GM12878 (cell line): Measurements from ENCODE around the gene AUNIP. TPM values are rescaled to one million over a fixed set of nuclear protein-coding genes. Genes with fewer than 3 reads are reported as not detected.
A peak's percentile ranks its signal among the peaks of the same experiment; 100 is the strongest.

Experiments used
- ATAC-seq: fragments of 200-7000 bp; cut with Tn5 transposase; 3 replicates; pipeline ENCODE4 v1.9.1; 2020; ENCODE audit warnings: mild to moderate bottlenecking, moderate library complexity
- BruUV-seq: library from RNA; stranded (reverse); fragments of 400-500 nt; replicated peaks from 2 replicates; lab custom pipeline; 2021; lab: Mats Ljungman, UMichigan
- CTCF ChIA-PET: fragments of 300-600 bp; sonication (Branson Sonifier 250); formaldehyde crosslinking; extraction: SDS; loops from one replicate; lab custom pipeline; 2021; ENCODE audit warnings: inconsistent platforms; lab: Yijun Ruan, JAX
- POLR2A ChIA-PET: fragments of 350-600 bp; formaldehyde crosslinking; extraction: SDS; loops from one replicate; lab custom pipeline; 2021; ENCODE audit warnings: inconsistent platforms; lab: Charles Lee
- RAD21 ChIA-PET: fragments of 300-600 bp; sonication (Branson Sonifier 250); formaldehyde crosslinking; loops from one replicate; lab custom pipeline; 2023; ENCODE audit warnings: antibody characterized with exemption; ENCODE audit not compliant: unreplicated experiment; lab: Charles Lee
- SMC1A ChIA-PET: fragments of 300-600 bp; sonication (Branson Sonifier 250); formaldehyde crosslinking; loops from one replicate; lab custom pipeline; 2023; ENCODE audit not compliant: unreplicated experiment, uncharacterized antibody; lab: Charles Lee
- DNase-seq: peaks from one replicate; pipeline ENCODE4 v3.0.0-alpha.2; 2011; ENCODE audit warnings: low read depth, low spot score
- FAIRE-seq: peaks from 3 replicates; lab custom pipeline; 2011; peaks lifted over from hg19 to GRCh38; lab: Jason Lieb, UNC
- H2AFZ ChIP-seq: 2 replicates; pipeline ENCODE4 v1.6.0; 2011; ENCODE audit warnings: low read depth, low read length, control low read depth; ENCODE audit not compliant: control insufficient read depth
- H3K27ac ChIP-seq: 2 replicates; pipeline ENCODE4 v1.5.1; 2011; ENCODE audit warnings: control low read depth; ENCODE audit not compliant: control insufficient read depth, insufficient read depth
- H3K27me3 ChIP-seq, 2 experiments: replicated peaks in 1 of 2; 2 replicates each; pipeline versions ENCODE4 v1.6.0 to v1.6.1; 2011; ENCODE audit warnings: low read length in 1 of 2; ENCODE audit not compliant: control insufficient read depth in 2 of 2, insufficient read depth in 2 of 2
- H3K36me3 ChIP-seq, 2 experiments: 2 replicates each; pipeline ENCODE4 v1.5.1; 2011; ENCODE audit warnings: low read length in 1 of 2; ENCODE audit not compliant: control insufficient read depth in 2 of 2, insufficient read depth in 2 of 2
- H3K4me1 ChIP-seq: 2 replicates; pipeline ENCODE4 v1.6.1; 2011; ENCODE audit warnings: mild to moderate bottlenecking, low read length, moderate library complexity, mixed read lengths; ENCODE audit not compliant: control insufficient read depth, insufficient read depth
- H3K4me2 ChIP-seq: 2 replicates; pipeline ENCODE4 v1.6.0; 2011; ENCODE audit warnings: control low read depth; ENCODE audit not compliant: control insufficient read depth, insufficient read depth
- H3K4me3 ChIP-seq: fragments of 200-600 bp; sonication (generic); 2 replicates; pipeline ENCODE4 v1.5.1; 2016
- H3K79me2 ChIP-seq: 2 replicates; pipeline ENCODE4 v1.6.0; 2011; ENCODE audit warnings: low read length; ENCODE audit not compliant: control insufficient read depth, insufficient read depth
- H3K9ac ChIP-seq: 2 replicates; pipeline ENCODE4 v1.8.0; 2011; ENCODE audit warnings: low read length, control low read depth, mixed read lengths; ENCODE audit not compliant: control insufficient read depth, insufficient read depth
- H3K9me3 ChIP-seq: replicated peaks from 3 replicates; pipeline ENCODE4 v1.5.1; 2011; ENCODE audit warnings: mild to moderate bottlenecking, low read length; ENCODE audit not compliant: control insufficient read depth, insufficient read depth
- H4K20me1 ChIP-seq: 2 replicates; pipeline ENCODE4 v1.6.0; 2011; ENCODE audit not compliant: control insufficient read depth, insufficient read depth
- BHLHE40 ChIP-seq, 2 experiments: fragments of 450-650 bp in 1 of 2; IDR thresholded peaks; 2 replicates each; pipeline ENCODE4 v1.6.1; 2011 to 2017; ENCODE audit warnings: low read depth in 2 of 2, borderline replicate concordance in 1 of 2, improper control_type of control experiment in 1 of 2, low read length in 1 of 2, mild to moderate bottlenecking in 1 of 2
- CREB1 ChIP-seq: IDR thresholded peaks from 2 replicates; pipeline ENCODE4 v1.6.1; 2012; ENCODE audit warnings: low read depth, mild to moderate bottlenecking, inconsistent platforms
- ETV6 ChIP-seq, 2 experiments: fragments of 450-650 bp in 1 of 2; IDR thresholded peaks in 1 of 2; conservative IDR thresholded peaks in 1 of 2; 2 replicates each; pipeline ENCODE4 v1.6.1; 2014; ENCODE audit warnings: antibody characterized with exemption in 1 of 2, borderline replicate concordance in 1 of 2, low read depth in 1 of 2, mild to moderate bottlenecking in 1 of 2, moderate library complexity in 1 of 2
- MEF2A ChIP-seq: IDR thresholded peaks from 2 replicates; pipeline ENCODE4 v1.6.1; 2011; ENCODE audit warnings: low read depth, mild to moderate bottlenecking, low read length, moderate library complexity; ENCODE audit not compliant: insufficient read depth
- NFYA ChIP-seq: IDR thresholded peaks from 2 replicates; pipeline ENCODE4 v1.6.1; 2011; ENCODE audit warnings: low read depth, mild to moderate bottlenecking, low read length, improper control_type of control experiment, borderline replicate concordance
- SMARCA5 ChIP-seq: fragments of 450-650 bp; IDR thresholded peaks from 2 replicates; pipeline ENCODE4 v1.6.1; 2017; ENCODE audit warnings: mild to moderate bottlenecking
- ZNF24 ChIP-seq: fragments of 450-650 bp; IDR thresholded peaks from 2 replicates; pipeline ENCODE4 v1.6.1; 2017; ENCODE audit warnings: antibody characterized with exemption, mild to moderate bottlenecking
- WGBS: methylation state at CpG from one replicate; pipeline ENCODE4 v1.1.6; 2016; ENCODE audit warnings: low lambda C conversion rate; ENCODE audit not compliant: insufficient replicate concordance, insufficient coverage; ENCODE audit errors: missing lambda C conversion rate; 5-methylcytosine and 5-hydroxymethylcytosine counted together
- in situ Hi-C: fragments of 300-500 bp; cut with MboI; formaldehyde crosslinking; loops from 9 replicates; pipeline ENCODE4 v1.14.3; 2018; ENCODE audit warnings: mixed read lengths
- intact Hi-C: fragments of 100-400 bp; cut with micrococcal nuclease; formaldehyde crosslinking; loops from one replicate; pipeline ENCODE4 v1.14.2; 2022; ENCODE audit not compliant: unreplicated experiment
- polyA plus RNA-seq, 11 experiments: library from polyadenylated mRNA; depleted of rRNA in 4 of 11; unstranded in 6 of 11; stranded (reverse) in 5 of 11; fragments of >200 nt; fragmentation: Nextera tagmentation in 4 of 11; fragmentation: Illumina TruSeq in 1 of 11; extraction: Ambion mirVana in 4 of 11; extraction: Trizol in 1 of 11; gene quantifications; 1 replicate in 1 of 11; 2 replicates in 10 of 11; pipeline versions ENCODE4 v1.2.1 to v1.2.3, GENCODE V29; 2011 to 2016; ENCODE audit warnings: inconsistent platforms in 2 of 11, missing spikeins in 2 of 11, low read depth in 1 of 11
- total RNA-seq, 4 experiments: library from RNA; depleted of rRNA in 3 of 4; stranded (reverse); fragments of >200 nt in 3 of 4; fragmentation: Illumina TruSeq in 1 of 4; extraction: Trizol in 1 of 4; gene quantifications; 2 replicates each; pipeline versions ENCODE4 v1.2.1 to v1.2.3, GENCODE V29; 2013 to 2021
- TF ChIP-seq, protein P1 (sequence below): IDR thresholded peaks from 2 replicates; pipeline ENCODE4 v1.6.1; 2011; ENCODE audit warnings: borderline replicate concordance, low read depth, mild to moderate bottlenecking, moderate library complexity, low read length; ENCODE audit not compliant: insufficient read depth, poor library complexity, severe bottlenecking

Gene AUNIP
- total and polyA plus RNA-seq, 10 of the 15 experiments (the other 5 are each of a cell fraction or from before 2014, with no cell fraction given): 3.9 to 20.0 (median 12.7) TPM

DNA sequence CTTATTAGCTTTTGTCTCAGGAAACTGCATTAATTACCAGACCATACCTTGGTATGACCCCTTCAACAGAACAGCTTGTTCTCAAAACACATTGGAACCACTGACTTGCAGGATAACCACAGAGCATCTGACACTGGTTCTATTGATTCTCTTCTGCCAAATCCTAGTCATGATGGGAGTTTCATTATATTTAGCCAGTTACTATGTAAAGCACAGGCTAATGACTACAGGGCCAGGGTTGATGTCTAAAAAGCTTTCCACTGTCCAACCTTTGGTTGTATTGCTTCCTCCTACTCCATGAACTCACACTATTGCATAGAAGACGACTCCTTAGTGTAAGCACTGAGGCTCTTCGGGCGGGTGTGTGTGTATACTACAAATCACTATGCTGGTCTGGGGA, 43.2 kb upstream of the AUNIP start:
- ATAC-seq (no peak), DNase-seq (no peak)
- H3K9me3 ChIP-seq: no peaks in the 10 kb centered on the region
- SMC1A ChIA-PET: interaction anchor here (0.6 to 19.7 kb wide), 10 partner anchors 7 to 1900 kb away, joined by 3 to 319 read pairs (median 4); partner anchors contain the start of gene PAFAH2
- H3K27me3 ChIP-seq: no peaks in the 10 kb centered on the region; a peak in 1 of 4 replicates
- no peak overlapping the region for H2AFZ ChIP-seq
- WGBS: 99% methylated on average over 3 of the region's 3 CpGs
- CTCF ChIA-PET: interaction anchor here (0.6 to 14.0 kb wide), 9 partner anchors 9 to 613 kb away, joined by 3 to 383 read pairs (median 3); partner anchors contain the start of gene PAFAH2
- POLR2A ChIA-PET: interaction anchor here (0.6 to 12.0 kb wide), 4 partner anchors 12 to 333 kb away, joined by 3 to 116 read pairs (median 24); partner anchors contain the start of genes PAFAH2 and PAQR7
- H3K4me2 ChIP-seq: peak overlapping the region; percentile 15; the same call in 1 of the 2 replicates
- peak overlapping the region; percentile 14; the same call in 1 of the 2 replicates for H3K4me3 ChIP-seq
- RAD21 ChIA-PET: interaction anchor here (1.1 to 14.5 kb wide), 4 partner anchors 9 to 127 kb away, joined by 3 to 296 read pairs (median 3); partner anchors contain the start of genes MTFR1L and PAFAH2
- H3K9ac ChIP-seq: no peak overlapping the region
- intact Hi-C loops (no loop called here), in situ Hi-C loops (no loop called here)
- no peaks in the 10 kb centered on the region for H4K20me1 ChIP-seq
- H3K79me2 ChIP-seq: peaks cover 34% of the 10 kb centered on the region
- peaks cover 3 to 15% of the 10 kb centered on the region in 2 experiments; a peak in 3 of 4 replicates for H3K36me3 ChIP-seq
- H3K4me1 ChIP-seq: peaks cover 8% of the 10 kb centered on the region; the same call in 1 of the 2 replicates
- BruUV-seq: no TSS peak
- 0 out of 2 replicates have a peak overlapping the region, but pooled peaks have one; percentile 3 for H3K27ac ChIP-seq
- no peak for TF ChIP-seq MEF2A
- TF ChIP-seq CREB1: no peak
- TF ChIP-seq, all 136 proteins: peak for 0
- peak; percentile 27 for FAIRE-seq

DNA sequence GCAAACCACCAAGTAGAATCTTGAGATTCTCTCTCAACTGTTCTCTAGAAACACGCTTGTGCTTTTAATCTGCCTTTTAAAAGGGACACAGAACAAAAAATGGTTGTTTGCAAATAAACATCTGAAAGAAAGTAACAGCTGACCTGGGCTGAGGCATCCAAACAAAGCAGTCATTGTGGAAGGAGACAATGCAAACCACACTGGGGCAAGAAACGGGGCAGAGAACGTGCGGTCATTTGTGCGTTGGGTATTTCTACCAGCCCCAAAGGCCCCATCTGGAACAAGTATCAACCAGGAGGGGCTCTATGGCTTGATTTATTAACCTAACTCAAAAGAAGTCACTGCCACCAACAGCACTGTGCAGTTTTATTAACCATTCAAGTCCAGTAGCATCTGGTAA, 41.0 kb upstream of the AUNIP start:
- Histone ChIP-seq H3K4me2 (no peak overlapping the region), H3K79me2 (peaks cover 31% of the 10 kb centered on the region), H3K9ac (no peak overlapping the region), H3K4me3 (no peak overlapping the region), H4K20me1 (no peaks in the 10 kb centered on the region), H3K27ac (no peak overlapping the region; the same call in 1 of the 2 replicates), H3K36me3 (peaks cover 5 to 15% of the 10 kb centered on the region in 2 experiments; a peak in 3 of 4 replicates), H3K9me3 (no peaks in the 10 kb centered on the region), H2AFZ (no peak overlapping the region), H3K4me1 (peaks cover 11% of the 10 kb centered on the region; the same call in 1 of the 2 replicates), H3K27me3 (no peaks in the 10 kb centered on the region)
- no TSS peak for BruUV-seq
- ATAC-seq: no peak
- SMC1A ChIA-PET: interaction anchor here (0.9 to 19.7 kb wide), 3 partner anchors 71 to 98 kb away, joined by 3 to 319 read pairs (median 4); partner anchors contain the start of gene PAFAH2
- TF ChIP-seq NFYA (no peak), SMARCA5 (no peak), ZNF24 (no peak), ETV6 (conservative IDR thresholded peaks at IDR 0.05 in 1 of 2, IDR thresholded peaks at IDR 0.05 in 1 of 2; ENCODE audit: borderline replicate concordance in 1 of 2, low read depth in 1 of 2) (no peak), BHLHE40 (IDR thresholded peaks at IDR 0.05; ENCODE audit: borderline replicate concordance in 1 of 2, low read depth in 2 of 2, low read length in 1 of 2) (peak; percentile 31 to 49; a peak in 1 of 4 replicates)
- TF ChIP-seq, protein P1, sequence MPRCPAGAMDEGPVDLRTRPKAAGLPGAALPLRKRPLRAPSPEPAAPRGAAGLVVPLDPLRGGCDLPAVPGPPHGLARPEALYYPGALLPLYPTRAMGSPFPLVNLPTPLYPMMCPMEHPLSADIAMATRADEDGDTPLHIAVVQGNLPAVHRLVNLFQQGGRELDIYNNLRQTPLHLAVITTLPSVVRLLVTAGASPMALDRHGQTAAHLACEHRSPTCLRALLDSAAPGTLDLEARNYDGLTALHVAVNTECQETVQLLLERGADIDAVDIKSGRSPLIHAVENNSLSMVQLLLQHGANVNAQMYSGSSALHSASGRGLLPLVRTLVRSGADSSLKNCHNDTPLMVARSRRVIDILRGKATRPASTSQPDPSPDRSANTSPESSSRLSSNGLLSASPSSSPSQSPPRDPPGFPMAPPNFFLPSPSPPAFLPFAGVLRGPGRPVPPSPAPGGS: no peak
- POLR2A ChIA-PET: interaction anchor here (1.2 to 12.0 kb wide), 2 partner anchors 80 to 98 kb away, joined by 3 to 116 read pairs; partner anchors contain the start of genes MTFR1L and PAFAH2
- no peak for DNase-seq
- WGBS: 84% methylated on average over 5 of the region's 5 CpGs
- CTCF ChIA-PET: interaction anchor here (0.9 to 14.0 kb wide), 6 partner anchors 17 to 333 kb away, joined by 3 to 383 read pairs (median 3); partner anchors contain the start of genes CEP85 and PAFAH2
- in situ Hi-C loops (no loop called here), intact Hi-C loops (no loop called here)
- no peak for FAIRE-seq
- RAD21 ChIA-PET: interaction anchor here (0.7 to 14.5 kb wide), 2 partner anchors 97 to 1944 kb away, joined by 3 to 296 read pairs; partner anchors contain the start of gene PAFAH2
